Subcutaneous adipose tissue (tissue), 4 donors: ENCODE results near the gene BTF3L4. TPM values are rescaled to one million over a fixed set of nuclear protein-coding genes. Genes with fewer than 3 reads are reported as not detected.

Source experiments
- total RNA-seq, 4 donors: library from RNA; depleted of rRNA; stranded (reverse); fragments of >200 nt; gene quantifications; one replicate each; pipeline ENCODE4 v1.1.0, GENCODE V29; 2016
- TF ChIP-seq, protein P1 (sequence below): fragments of 450-650 bp; IDR thresholded peaks from one replicate; pipeline ENCODE4 v1.5.1; 2016; ENCODE audit warnings: low read depth, mild to moderate bottlenecking, control low read depth, antibody characterized with exemption, moderate library complexity

Gene BTF3L4
- total RNA-seq, 4 donors from 2014 or later: 44.3 to 85.8 (median 53.6) TPM

GRCh38 chr1:52032124-52032784 lies 23.8 kb upstream of the BTF3L4 start:
- TF ChIP-seq, protein P1, sequence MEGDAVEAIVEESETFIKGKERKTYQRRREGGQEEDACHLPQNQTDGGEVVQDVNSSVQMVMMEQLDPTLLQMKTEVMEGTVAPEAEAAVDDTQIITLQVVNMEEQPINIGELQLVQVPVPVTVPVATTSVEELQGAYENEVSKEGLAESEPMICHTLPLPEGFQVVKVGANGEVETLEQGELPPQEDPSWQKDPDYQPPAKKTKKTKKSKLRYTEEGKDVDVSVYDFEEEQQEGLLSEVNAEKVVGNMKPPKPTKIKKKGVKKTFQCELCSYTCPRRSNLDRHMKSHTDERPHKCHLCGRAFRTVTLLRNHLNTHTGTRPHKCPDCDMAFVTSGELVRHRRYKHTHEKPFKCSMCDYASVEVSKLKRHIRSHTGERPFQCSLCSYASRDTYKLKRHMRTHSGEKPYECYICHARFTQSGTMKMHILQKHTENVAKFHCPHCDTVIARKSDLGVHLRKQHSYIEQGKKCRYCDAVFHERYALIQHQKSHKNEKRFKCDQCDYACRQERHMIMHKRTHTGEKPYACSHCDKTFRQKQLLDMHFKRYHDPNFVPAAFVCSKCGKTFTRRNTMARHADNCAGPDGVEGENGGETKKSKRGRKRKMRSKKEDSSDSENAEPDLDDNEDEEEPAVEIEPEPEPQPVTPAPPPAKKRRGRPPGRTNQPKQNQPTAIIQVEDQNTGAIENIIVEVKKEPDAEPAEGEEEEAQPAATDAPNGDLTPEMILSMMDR: no peak

DNA sequence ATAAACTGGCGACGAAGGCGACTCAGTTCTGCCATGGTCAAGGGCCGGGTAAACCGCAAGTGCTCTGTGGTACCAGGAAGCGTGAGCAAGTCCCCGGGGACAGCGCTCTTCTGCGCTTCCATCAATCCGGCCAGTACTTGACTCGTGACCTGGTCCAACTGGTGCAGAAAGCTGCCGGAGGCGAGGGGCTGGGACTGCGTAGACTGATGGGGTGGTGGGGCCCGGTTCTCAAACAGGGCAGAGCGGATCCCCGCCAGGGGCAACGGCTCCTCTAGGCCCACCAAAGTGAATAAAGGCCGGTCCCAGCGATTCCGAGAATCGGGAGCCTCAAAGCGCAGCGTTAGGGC lies 23.3 kb upstream of the BTF3L4 start:
- TF ChIP-seq, protein P1: no peak

- TF ChIP-seq, protein P1: no peak
These were observed 22.7 kb upstream of the BTF3L4 start, which contains the start of gene KTI12 for GRCh38 chr1:52033190-52034049. TSS of gene KTI12 (minus strand) at chr1:52033810. CDS start at chr1:52033761, 49 bp downstream.

DNA sequence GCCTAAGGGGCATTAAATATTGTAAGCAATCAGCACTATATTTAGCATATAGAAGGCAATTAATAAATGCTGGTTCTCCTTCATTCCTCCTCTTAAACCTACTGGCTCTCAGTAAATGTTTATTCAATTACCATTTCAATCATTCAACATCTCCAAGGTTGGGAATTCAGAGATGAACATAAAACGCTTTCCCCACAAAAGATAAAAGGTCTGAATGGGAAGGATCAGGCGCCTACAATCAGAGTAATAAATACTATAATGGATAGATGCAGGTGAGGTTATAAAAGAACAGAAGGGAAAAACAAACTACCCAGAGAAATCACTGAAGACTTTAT lies 22.1 kb upstream of the BTF3L4 start:
- TF ChIP-seq, protein P1: no peak

DNA sequence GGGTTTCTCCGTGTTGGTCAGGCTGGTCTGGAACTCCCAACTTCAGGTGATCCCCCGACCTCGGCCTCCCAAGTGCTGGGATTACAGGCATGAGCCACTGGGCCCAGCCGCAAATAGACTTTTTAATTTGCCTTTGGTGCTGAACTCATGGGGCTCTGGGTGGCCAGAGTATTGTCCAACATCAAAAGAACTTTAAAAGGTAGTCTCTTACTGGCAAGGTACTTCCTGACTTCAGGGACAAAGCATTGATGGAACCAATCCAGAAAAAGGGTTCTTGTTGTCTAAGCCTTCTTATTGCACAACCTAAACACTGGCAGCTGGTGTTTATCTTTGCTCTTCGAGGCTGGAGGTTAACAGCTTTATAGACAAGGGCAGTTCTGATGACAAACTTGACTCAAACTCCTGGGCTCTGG lies 18.7 kb upstream of the BTF3L4 start:
- TF ChIP-seq, protein P1: no peak

- TF ChIP-seq, protein P1: no peak
These were observed 18.2 kb upstream of the BTF3L4 start for GRCh38 chr1:52037909-52038308.

DNA sequence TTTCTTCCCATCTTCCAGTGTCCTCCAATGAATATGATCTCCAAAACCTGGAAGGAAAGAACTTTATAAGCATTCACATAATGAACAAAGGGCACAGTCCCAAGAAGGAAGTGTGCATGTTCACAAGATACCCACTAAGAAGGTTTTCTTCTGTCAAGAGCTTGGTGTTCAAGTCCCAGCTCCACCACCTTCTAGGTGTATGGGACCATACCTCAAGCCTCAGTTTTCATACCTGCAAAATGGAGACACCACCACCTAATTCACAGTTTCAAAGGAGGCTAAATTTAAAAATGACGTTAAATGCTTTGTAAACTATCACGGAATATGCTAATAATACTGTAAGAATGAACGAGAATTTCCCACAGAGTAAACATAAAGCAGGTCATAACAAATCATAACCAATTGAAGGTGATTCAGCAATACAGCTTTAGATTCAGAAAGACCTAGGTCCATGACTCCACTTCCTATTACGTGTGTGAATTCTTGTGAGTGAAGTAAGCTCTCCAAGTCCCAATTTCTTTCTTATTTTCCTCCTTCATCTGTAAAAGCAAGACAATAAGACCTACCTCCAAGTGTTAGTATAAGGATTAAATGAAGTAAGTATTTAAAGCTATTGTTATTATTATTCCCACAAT lies 14.4 kb upstream of the BTF3L4 start:
- TF ChIP-seq, protein P1: no peak
